NB4 (cell line): ENCODE measurements around the gene UCK2.

Source experiments
- DNase-seq: peaks from one replicate; pipeline ENCODE4 v3.0.0; 2010; ENCODE audit warnings: low read depth
- H3K4me3 ChIP-seq: one replicate; pipeline ENCODE4 v1.5.1; 2011; ENCODE audit warnings: mild to moderate bottlenecking, low read depth, low read length, moderate library complexity
- MYC ChIP-seq: IDR thresholded peaks from 2 replicates; pipeline ENCODE4 v1.6.1; 2011; ENCODE audit warnings: low read depth, low read length
- POLR2A ChIP-seq: IDR thresholded peaks from 2 replicates; pipeline ENCODE4 v1.6.1; 2011; ENCODE audit warnings: mild to moderate bottlenecking; ENCODE audit not compliant: insufficient read length; ENCODE audit errors: extremely low read depth
- TF ChIP-seq, protein P1 (sequence below): IDR thresholded peaks from one replicate; pipeline ENCODE4 v1.5.1; 2012; ENCODE audit warnings: low read depth, low read length
- TF ChIP-seq, protein P2 (sequence below): IDR thresholded peaks from 2 replicates; pipeline ENCODE4 v1.6.1; 2011; ENCODE audit warnings: low read depth, low read length

Gene UCK2

DNA sequence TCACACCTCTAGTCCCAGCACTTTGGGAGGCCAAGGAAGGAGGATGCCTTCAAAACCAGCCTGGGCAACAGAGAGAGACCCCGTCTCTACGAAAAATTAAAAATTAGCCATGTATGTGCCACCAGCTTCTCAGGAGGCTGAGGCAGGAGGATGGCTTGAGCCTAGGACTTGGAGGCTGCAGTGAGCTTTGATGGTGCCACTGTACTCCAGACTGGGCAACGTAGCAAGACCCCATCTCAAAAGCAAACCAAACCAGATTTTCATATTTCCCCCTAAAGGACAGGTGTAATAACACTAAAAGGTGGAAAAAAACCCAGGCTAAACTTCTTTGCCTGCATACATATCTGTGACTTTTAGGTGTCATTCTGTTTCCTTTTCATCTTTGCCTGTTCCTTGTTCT is 3.7 kb downstream of the UCK2 start:
- TF ChIP-seq POLR2A, result no peak
- TF ChIP-seq, protein P1, sequence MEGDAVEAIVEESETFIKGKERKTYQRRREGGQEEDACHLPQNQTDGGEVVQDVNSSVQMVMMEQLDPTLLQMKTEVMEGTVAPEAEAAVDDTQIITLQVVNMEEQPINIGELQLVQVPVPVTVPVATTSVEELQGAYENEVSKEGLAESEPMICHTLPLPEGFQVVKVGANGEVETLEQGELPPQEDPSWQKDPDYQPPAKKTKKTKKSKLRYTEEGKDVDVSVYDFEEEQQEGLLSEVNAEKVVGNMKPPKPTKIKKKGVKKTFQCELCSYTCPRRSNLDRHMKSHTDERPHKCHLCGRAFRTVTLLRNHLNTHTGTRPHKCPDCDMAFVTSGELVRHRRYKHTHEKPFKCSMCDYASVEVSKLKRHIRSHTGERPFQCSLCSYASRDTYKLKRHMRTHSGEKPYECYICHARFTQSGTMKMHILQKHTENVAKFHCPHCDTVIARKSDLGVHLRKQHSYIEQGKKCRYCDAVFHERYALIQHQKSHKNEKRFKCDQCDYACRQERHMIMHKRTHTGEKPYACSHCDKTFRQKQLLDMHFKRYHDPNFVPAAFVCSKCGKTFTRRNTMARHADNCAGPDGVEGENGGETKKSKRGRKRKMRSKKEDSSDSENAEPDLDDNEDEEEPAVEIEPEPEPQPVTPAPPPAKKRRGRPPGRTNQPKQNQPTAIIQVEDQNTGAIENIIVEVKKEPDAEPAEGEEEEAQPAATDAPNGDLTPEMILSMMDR, result no peak
- TF ChIP-seq, protein P2, sequence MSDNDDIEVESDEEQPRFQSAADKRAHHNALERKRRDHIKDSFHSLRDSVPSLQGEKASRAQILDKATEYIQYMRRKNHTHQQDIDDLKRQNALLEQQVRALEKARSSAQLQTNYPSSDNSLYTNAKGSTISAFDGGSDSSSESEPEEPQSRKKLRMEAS, result no peak
- no peak for TF ChIP-seq MYC
- no peak for DNase-seq
- H3K4me3 ChIP-seq, result peak overlapping the region; percentile 1

DNA sequence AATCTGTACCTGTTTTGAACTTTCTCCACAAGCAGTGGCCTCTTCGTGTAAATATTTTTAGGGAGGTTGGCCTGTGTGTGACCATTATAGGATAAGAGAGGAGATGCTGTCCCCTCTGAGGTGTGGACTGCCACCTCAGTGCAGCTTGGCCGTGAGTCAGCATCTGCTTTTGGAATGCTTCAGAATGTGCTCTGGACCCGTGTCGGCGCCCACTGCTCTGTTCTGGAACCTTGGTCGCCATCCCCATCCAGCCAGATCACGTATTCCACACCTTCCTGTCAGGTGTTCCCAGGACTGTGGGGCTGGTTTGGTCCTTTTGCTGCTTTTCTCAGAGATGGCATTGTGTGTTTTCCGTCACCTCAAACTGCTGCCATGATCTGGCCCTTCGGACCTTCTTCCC is 5.5 kb downstream of the UCK2 start:
- TF ChIP-seq, protein P1, result no peak
- TF ChIP-seq MYC, result no peak
- H3K4me3 ChIP-seq, result no peak overlapping the region
- DNase-seq, result no peak

DNA sequence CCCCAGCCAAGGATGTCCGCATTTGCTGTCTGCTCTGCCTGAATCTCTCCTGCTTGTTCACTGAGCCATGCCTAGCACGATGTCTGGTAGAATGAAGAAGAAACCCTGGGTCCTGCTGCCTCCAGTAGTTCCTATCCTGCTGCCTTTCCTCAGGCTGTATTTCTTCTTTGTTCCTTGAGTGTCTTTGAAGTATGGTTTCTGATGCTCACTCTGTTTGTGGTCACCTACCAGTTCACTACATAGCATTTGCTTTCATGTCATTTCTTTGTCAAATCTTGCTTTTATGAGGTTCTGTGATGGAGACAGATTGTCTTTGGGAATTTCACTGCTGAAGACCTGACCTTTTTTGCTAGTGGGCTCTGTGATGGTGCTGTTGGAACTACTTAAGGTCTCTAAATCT is 5.9 kb downstream of the UCK2 start:
- no peak overlapping the region for H3K4me3 ChIP-seq
- no peak for DNase-seq
- TF ChIP-seq POLR2A, result no peak
- TF ChIP-seq, protein P1, result no peak
- TF ChIP-seq, protein P2, result no peak
- no peak for TF ChIP-seq MYC

DNA sequence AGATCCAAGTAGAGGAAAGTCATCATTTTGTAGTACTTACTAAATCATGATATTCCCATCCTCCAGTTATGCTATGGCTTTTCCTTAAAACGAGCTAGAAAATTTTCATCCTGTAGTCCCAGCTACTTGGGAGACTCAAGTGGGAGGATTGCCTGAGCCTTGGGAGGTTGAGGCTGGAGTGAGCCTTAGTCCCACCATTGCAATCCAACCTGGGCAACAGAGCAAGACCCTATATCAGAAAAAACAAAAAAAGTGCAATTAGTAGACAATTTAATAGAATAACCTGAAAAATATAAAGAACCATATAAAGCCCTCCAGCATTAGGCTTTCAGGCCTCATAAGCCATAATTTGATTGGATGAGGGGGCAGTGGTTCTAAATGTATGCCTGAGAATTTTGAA is 6.8 kb downstream of the UCK2 start:
- DNase-seq, result no peak
- no peak overlapping the region for H3K4me3 ChIP-seq
- TF ChIP-seq POLR2A, result no peak
- no peak for TF ChIP-seq MYC
- TF ChIP-seq, protein P1, result no peak
- TF ChIP-seq, protein P2, result no peak

DNA sequence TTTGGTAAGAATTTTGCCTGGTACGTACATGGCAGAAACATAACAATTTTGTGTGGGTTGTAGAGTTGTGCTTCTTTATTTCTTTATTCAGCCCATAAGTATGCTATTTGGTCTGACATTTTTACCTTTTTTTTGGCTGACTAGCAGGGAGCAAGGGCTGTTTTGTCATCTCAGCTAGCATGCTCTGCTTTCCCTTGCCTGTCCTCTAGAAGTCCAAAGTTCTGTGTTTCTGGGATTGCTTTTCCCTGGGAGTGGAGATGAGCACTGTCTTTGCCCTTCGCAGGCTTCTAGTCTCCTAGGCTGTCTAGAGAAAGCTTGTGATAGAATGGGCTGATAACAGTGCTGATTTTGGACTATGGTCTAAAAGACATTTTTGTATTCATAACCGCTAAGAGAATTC is 7.5 kb downstream of the UCK2 start:
- TF ChIP-seq POLR2A (no peak), MYC (no peak)
- TF ChIP-seq, protein P2, result no peak
- TF ChIP-seq, protein P1, result no peak
- no peak overlapping the region for H3K4me3 ChIP-seq
- DNase-seq, result no peak
